Activated CD4-positive, alpha-beta T cell treated with anti-CD3 and anti-CD28 coated beads for 24 hours (primary cell): Measurements from ENCODE around the gene PCNA.
A peak's percentile ranks its signal among the peaks of the same experiment; 100 is the strongest.
"Not testable (repeated sequence)": the region's sequence is repeated elsewhere in the genome, so short reads cannot be mapped to it uniquely, and the experiment has no call there.

ENCODE experiments used
- DNase-seq, 2 donors: peaks; one replicate each; pipeline ENCODE4 v3.0.0-alpha.2; 2020; ENCODE audit warnings: low read depth in 2 of 2

Gene PCNA

DNA sequence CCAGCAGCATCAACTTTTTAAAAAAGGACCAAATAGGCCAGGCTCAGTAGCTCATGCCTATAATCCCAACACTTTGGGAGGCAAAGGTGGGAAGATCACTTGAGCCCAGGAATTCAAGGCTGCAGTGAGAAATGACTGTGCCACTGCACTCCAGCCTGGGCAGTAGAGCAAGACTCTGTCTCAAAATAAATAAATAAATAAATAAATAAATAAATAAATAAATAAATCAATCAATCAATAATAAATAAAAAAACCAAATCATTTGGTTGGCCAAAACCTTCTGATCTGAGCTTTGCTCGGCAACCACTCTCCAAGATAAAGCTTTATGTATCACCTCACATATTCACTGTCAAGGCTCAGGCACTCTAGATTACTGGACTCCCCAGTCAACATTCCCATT is 20.7 kb downstream of the PCNA start:
- not testable (repeated sequence) for DNase-seq

DNA sequence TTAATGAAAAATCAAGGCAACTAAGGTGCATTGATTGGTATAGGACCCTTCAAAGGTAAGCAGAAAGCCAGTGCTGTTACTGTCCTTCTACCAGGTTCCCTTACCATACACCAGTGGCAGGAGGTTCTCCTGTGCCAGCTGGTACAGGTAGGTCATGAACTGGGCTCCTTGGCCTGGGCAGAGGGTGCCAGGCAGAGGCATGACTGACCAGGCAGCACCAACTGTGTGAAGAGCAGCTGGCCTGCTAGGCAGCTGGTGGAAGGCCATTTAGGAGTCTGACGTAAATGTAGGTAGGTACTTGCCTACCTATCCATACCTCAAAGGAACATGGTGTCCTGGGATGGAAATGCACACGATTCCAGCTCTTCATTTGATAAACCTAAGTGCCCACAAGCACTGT is 23.3 kb downstream of the PCNA start:
- no peak for DNase-seq

- no peak for DNase-seq
Measured at GRCh38 chr20:5095931-5096330, 23.8 kb downstream of the PCNA start.

DNA sequence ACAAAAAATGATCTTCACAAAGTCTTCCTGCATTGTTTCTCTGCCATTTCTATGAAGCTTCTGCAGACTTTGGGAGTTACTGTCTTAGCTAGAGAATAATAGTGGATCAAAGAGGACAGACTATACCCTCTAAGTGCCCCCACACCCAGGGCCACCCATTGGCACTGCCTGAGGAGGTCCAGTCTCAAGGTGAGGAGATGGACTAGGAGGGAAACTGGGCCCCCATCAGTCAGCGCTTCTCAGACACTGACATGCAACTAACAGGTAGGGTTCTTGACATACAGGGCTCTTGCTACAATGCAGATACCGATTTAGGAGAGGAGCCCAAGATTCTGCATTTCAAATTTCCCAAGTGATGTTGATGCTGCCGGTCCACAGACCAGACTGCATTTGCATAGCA is 24.3 kb downstream of the PCNA start:
- no peak for DNase-seq

- no peak for DNase-seq
Measured at GRCh38 chr20:5092765-5093339, 26.9 kb downstream of the PCNA start.

GRCh38 chr20:5091902-5092301 is 27.9 kb downstream of the PCNA start:
- no peak for DNase-seq

DNA sequence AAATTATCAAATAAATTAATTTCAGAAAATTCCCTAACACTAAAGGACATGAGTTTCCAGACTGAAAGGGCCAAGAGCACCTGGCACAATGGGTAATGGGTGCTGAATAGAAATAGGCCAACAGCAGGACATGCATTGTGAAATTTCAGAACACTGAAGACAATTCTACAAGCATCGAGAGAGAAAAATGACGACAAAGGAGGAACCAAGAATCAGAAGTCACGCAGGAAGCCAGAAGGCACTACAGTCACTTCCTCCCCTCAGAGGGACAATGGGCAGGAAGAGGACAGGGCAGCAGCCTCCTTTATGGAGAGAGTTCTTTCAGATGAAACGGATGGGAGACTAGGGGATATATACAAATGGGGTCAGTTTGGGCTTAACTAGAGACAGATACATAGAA is 29.6 kb downstream of the PCNA start:
- no peak for DNase-seq

- no peak for DNase-seq
Measured at GRCh38 chr20:5088688-5089087, 31.1 kb downstream of the PCNA start.

DNA sequence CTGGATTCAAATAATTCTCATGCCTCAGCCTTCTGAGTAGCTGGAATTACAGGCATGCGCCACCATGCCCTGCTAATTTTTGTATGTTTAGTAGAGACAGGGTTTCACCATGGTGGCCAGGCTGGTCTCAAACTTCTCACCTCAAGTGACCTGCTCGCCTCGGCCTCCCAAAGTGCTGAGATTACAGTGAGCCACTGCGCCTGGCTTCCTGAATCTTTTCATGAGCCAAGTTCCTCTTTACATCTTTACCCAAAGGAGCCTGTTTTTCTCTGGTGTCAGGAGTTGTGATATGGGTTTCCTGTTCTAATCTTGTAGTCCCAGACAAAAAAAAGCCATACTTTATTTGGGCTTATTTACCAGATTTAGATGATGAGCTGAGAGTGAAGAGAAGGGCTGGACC is 34.4 kb downstream of the PCNA start:
- no peak for DNase-seq

DNA sequence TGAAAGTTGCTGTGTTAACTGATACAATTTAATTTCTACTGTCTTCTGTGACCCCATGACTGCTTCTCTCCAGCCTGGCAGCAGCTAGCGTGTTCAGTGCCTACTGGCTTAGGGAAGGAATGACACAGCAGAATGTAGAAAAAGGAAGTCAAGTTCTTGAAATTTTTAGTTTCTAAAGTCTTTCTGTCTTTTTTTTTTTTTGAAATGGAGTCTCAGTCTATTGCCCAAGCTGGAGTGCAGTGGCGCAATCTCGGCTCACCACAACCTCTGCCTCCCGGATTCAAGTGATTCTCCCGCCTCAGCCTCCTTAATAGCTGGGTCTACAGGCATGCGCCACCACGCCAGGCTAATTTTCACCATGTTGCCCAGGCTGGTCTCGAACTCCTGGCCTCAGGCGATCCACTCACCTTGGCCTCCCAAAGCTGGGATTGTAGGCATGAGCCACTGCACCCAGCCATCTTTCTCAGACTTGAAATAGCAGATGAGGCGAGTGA is 39.3 kb downstream of the PCNA start:
- DNase-seq: no peak

- DNase-seq: peak; percentile 58 to 60
Measured at GRCh38 chr20:5078399-5078958, 41.3 kb downstream of the PCNA start.

DNA sequence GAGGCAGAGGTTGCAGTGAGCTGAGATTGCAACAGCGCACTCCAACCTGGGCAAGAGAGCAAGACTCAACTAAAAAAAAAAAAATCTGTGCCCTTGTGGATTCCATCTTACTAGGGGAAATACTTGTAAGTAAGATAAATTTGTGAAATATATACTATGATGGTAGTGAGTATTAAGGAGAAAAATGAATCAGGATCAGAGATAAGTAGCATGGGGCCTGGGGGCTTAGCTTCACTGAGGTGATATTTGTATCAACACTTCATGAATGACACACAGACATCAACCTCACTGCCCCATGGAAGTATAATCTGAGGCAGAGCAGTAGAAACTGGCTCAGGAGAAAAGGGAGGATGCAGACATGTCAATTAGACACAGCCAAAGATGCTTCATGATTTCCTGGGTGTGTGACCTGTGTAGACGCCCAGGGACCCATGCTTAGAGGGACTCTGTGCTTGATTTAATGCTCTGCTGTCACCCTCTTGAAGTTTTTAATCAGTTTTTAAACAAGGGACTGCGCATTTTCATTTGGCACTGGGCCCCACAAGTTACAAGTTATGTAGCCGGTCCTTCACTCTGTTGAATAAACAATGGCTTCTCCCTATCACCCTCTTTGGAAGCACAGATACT is 41.9 kb downstream of the PCNA start:
- DNase-seq: no peak

GRCh38 chr20:5076913-5077312 is 42.8 kb downstream of the PCNA start:
- DNase-seq: not testable (repeated sequence)

- DNase-seq: no peak
Measured at GRCh38 chr20:5074232-5074674, 45.5 kb downstream of the PCNA start.

- no peak for DNase-seq
Measured at GRCh38 chr20:5073660-5074231, 46.0 kb downstream of the PCNA start.

DNA sequence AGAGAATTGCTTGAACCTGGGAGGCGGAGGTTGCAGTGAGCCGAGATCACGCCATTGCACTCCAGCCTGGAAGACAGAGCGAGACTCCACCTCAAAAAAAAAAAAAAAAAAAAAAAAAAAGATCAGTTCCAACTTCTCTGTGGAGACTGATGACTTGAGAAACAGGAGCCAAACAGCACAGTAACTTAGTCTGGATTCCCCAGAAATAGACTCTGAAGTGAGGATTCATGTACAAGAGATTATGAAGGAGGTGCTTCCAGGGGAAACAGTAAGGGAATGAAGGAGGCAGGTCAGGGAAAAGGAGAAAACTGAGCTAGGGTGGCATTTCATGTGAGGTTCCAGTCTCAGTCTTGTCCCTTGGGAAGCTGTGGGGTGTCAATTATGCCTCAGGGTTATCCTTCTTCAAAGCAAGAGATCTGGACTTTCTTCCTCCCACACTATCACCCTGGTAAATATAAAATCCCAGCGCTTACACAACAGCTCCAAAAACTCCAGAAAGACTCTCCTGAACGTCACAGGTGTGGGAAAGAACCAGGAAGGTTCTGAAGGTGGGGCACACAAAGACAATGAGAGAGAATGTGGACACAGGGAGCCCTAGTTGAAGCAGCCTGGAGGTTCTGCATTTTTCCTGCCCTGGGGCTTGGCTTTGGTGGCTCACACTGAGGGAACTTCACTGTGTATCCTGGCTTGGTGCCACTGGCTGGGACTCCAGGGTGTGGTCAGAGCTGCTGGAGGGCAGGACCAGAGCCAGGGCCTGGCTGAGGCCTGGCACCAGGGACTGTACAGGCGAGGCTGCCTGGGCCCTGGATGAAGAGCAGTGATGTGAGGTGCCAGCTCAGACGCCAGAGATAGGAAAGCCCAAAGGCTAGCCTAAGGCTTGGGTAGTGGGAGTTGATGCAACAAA is 46.8 kb downstream of the PCNA start:
- DNase-seq: no peak

GRCh38 chr20:5071942-5072341 is 47.8 kb downstream of the PCNA start:
- not testable (repeated sequence) for DNase-seq

DNA sequence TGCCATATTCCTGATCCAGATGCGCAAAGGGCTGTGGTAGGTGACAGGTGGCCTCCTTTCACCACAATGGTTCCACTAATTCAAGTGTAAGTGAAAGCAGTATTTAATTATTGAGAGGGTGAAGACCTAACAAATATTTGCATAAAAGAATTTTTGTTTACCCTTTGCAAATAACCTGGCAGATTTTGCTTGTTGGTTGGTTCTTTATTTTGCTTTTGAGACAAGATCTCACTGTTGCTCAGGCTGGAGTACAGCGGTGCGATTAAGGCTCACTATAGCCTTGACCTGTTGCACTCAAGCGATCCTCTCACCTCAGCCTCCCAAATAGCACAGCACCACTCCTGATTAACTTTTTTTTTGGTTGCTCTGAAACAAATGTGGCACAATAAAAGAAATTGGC is 49.2 kb downstream of the PCNA start:
- no peak for DNase-seq

- no peak for DNase-seq
Measured at GRCh38 chr20:5070081-5070480, 49.7 kb downstream of the PCNA start.

DNA sequence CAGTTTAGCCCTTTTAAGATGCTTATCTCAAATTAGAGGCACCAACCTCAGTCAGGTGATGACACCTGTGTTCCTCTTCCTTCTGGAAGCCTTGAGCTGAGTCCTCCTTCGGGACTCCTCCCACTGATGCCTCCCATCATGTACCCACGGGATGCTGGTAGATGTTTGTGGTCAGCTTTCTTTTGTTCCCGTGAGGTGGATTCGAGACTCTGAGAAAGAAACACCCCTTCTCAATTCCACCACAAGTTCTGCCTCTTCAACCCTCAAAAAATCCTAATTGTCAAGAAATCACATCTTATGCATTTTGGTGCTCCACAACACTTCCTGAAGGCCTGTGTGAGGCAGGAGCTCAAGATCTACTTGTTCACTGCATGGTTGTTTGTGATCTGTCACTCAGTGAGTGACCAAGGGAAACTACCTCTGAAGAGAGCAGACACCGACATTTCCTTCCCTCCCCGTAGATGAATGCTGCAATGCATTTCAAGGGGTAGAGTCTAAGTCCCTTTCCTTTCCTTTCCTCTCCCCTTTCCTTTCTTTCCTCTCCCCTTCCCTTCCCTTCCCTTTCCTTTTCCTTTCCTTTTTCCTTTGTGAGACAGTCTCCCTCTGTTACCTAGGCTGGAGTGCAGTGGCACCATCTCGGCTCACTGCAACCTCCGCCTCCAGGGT is 50.5 kb downstream of the PCNA start:
- no peak for DNase-seq

DNA sequence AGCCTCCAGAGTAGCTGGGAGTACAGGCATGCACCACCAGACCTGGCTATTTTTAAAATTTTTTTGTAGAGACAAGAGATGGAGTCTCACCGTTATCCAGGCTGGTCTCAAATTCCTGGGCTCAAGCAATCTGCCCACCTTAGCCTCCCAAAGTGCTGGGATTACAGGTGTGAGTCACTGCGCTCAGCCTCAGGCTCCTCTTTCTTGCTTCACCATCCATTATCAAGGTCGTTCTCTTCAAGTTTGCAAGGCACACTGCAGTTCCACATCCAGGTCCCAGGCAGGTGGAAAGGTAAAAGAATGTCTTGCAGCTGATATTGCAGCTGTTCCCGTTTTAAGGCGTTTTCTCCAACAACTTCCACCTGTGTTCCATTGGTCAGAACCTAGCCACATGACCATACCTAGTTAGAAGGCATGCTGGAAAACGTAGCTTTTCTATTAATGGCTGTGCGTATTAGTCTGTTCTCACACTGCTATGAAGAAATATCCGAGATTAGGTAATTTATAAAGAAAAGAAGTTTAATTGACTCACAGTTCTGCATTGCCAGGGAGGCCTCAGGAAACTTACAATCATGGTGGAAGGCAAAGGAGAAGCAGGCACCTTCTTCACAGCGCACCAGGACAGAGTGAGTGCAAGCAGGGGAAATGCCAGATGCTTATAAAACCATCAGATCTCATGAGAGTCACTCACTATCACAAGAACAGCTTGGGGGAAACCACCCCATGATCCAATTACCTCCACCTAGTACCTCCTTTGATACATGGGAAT is 51.7 kb downstream of the PCNA start:
- no peak for DNase-seq
